Measurements from ENCODE around the gene PIK3R3.
A peak's percentile ranks its signal among the peaks of the same experiment; 100 is the strongest.

The PIK3R3 gene

DNA sequence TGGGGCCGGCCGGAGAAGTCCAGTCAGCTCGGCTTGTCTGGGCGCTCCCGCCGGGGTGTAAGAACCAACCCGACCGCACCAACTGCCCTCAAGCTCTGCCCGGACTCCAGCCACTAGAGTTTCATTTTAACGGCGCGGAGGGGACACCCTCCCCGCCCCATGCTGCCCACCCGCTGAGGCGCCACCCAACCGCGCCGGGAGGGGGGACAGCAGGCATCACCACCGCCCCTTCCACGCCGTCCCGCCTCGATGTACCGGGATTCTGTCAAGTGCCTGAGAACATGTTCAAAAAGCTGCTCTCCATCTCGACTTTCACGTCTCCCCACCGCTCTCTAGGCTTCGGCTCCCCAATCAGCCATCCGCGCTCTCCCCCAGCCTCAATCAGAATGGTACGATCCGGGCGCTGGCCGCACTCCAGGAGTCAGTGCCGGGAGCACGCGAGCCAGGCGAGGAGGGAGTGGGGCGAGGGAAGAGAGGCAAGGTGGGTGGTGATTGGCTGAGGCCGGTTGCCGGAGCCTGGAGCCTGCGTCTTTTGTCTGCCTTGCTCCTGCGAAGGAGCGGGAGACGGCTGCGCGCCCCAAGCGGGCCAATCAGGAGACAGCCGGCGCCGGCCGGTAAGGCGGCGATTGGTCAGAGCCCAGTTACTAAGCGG is at the start of gene PIK3R3:
TSS of gene PIK3R3 (minus strand) at position 101 of the 652 bp plus-strand sequence. CDS start 677 bp downstream, outside the sequence.
- DNase-seq, result peak; percentile 99

DNA sequence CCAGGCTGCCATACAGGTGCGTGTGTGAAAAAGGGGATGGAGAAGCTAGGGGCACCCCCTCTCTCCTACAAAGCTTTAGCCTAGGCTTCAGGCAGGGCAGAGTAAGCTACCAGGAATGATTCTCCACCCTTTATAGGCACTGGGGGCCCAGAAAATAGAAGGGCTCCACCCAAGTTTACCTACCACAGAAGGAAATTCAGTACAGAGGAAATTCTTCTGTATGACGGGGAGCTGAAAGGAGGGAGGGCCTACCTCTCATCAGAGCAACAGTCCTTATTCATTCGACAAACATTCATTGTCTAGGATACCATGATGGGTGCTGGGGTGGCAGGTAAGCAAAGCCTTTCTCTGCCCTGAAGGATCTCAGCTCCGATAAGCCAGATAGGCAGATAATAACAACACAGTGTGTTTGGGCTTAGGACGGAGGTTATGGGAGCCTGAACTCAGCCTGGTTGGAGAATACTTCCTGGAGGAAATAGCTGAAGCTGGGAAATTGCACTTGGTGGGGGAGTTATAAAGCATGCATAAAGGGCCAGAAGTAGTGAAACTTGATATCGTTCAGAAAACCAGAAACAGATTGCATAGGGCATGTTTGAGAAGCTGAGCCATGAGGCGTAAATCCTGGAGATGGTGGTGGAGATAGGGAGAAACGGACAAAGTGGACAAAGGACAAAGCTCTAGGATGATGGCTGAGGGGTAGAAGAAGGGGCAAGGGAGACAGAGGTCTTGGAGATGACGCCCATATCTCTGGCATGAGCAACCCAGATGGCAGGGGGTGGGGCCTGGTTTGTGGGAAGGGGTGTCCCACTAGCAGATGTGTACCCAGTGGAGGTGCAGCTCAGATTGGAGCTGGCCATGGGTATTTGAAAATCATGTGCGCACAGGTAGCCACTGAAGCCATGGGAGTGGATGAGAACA is 49.2 kb upstream of the PIK3R3 start:
- DNase-seq, result peak; percentile 63

DNA sequence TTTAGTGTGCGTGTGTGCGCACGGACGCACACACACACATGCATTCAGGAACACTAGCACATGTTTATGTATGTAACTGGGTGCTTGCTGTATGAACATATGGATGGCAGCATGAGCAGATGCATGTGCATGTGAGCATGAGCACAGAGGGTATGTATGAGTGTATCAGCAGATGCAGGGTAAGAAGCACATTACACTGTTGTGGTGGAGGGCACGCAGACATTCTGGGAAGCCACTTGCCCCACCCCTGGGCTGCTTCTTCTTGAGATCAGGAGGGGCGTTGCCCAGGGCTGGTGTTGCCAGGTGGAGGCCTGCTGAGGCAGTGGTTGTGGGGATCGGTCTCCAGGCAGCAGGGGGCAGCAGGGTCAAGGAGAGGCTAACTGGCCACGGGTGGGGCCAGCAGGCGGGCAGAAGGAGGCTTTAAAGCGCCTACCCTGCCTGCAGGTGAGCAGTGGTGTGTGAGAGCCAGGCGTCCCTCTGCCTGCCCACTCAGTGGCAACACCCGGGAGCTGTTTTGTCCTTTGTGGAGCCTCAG is 47.7 kb upstream of the PIK3R3 start:
- no peak for DNase-seq

DNA sequence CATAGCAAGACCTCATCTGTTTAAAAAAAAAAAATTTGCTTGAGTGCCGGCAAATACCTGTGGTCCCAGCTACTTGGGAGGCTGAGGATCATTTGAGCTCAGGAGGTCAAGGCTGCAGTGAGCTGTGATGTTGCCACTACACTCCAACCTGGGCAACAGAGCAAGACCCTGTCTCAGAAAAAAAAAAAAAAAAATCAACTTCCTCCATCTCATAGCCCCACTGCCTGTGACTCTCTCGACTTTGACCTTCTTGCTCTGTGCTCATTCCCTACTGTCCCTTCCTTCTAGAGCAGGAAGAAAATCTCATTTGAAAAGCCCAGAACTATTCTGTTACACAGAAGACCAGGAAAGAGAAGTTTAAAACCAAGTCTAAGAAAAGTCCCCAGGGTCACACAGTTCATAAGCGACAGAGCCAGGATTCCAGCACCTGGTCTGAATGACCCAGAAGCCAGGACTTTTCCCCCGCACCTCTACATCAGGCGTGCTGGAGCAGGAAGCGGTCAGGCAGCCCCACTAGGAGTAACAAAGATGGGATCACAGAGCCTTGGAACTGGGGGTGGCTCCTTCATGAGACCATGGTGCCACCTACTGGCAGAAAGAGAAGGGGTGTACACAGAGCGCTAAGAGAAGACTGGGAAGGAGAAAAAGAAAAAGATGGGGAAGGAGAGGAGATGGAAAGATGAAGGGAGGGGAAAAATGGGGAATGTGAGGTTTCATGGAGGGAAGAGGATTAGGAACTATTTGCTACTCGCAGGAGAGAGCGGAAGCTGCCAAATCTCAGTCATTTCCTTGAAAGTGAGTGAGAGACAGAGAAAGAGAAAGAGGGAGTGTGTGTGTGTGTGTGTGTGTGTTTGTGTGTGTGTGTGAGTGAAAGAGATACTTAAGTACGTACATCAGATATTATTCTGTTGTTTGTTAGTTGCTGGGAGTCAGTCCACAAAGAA is 47.0 kb upstream of the PIK3R3 start:
- peak; percentile 86 for DNase-seq

DNA sequence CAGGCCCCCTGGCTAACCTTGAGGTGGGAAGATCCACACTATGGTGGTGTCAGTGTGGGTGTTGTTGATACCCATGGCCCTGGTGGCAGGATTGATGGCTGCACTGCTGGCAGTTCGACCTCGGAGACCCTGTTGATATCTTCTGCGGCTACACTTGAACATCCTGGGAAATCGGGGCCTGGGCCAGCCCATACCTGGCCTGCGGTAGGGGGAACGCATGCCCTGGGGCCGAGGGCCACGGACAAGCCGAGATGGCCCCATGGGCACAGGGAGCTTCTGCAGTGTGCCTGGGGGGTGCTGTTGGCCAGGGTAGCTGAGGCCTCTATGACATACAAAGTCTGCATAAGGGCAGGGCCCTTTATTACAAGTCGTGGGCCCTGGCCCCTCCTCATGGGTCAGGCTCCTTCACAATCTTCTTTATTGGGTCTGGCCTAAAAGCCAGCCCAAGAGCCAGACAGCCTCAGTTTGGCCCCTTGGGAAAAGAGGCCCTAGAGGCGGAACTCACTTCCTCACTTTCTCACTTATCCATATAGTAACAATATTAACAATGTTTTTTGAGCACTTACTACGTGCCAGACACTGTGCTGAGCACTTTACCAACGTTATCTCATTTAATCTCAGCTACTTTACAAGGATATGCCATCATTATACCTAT is 43.9 kb upstream of the PIK3R3 start, which contains the start of gene P3R3URF:
TSS of gene P3R3URF (minus strand) at position 278 of the 655 bp plus-strand sequence. CDS start at position 261, 17 bp downstream.
- no peak for DNase-seq

DNA sequence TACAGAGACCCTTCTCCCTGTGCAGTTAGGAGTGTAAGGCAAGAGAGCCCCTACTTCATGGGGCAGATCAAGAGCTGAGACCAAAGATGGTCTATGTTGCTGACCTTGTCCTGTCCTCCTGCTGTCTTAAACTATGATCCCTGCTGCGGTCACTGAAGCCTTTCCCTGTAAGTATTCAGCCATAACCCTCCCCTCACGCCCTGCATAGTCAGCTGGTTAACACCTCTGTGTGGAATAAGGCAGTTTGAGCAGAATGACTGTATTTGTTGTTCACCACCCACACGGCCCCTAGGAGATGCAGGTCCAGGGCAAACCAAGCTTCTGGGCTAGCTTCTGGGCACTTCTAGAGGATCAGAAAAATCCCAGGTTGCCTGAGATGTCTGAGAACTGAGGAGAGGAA is 42.8 kb upstream of the PIK3R3 start:
- DNase-seq, result no peak

DNA sequence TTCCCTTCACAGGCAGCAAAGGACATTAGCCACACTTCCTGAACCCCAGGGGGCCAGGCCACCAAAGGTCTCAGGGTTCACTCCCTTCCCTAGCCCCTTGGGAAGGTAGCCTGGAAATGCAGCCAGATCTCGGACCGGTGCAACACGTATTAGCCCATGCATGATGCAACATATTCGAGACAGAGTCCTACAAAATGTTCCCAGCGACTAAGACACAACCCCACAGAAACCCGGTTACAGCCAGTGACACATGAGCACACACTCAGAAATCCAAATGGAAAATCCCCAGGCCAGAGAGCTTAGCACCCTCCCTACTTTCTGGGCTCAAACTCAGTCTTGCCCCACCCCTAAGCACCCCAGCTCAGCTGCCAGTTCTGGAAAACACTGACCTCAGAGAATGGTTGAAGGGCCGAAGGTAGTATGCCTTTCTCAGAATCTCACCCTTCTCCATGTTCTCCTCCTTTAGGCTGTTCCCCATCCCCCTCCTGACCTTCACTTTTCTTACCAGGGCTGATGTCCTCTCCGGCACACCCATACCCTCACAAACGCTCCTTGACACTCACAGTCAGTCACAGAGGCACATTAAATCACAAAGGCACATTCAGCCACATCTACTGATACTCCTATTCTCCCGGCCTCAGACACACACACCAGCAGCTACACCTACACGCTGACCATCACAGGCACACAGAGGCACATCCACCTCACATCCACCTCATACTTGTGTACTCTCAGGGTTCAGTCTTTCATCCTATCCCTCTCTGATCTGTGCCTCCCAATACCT is 42.2 kb upstream of the PIK3R3 start, which contains the start of gene TSPAN1:
TSS of gene TSPAN1 (plus strand) at position 640 of the 784 bp plus-strand sequence. CDS start 6,021 bp downstream, outside the sequence.
- peak; percentile 38 for DNase-seq

DNA sequence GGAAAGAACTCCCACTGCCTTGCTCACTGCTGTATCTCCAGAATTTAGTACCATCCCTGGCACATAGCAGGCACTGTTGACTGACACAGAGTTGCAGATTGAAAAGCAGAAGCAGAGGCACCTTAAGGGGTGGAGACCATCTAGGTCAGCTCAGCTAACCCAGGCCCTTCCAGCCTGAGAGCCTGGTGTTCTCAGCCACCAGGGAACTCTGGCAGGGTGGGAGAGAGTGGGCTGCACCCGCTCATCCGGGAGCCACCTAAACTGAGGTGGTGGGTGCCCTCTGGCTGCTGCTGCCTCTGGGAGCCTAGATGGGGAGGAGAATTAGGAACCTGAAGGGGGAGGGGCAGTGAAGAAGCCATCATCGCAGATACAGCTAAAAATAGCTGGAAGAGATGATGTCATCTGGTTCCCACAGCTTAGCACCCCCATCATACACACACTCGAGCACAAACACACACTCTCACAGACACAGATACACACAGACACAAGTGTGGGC is 41.0 kb upstream of the PIK3R3 start:
- peak; percentile 37 for DNase-seq

DNA sequence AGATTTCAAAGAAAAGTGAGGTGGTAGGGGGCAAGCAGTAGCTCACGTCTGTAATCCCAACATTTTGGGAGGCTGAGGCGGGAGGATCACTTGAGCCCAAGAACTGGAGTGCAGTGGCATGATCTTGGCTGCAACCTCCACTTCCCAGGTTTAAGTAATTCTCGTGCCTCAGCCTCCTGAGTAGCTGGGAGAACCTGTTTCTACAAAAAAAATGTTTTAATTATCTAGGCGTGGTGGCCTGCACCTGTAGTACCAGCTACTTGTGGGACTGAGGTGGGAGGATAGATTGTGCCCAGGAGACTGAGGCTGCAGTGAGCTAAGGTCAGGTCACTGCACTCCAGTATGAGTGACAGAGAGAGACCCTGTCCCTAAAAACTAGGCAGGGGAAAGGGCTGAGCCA is 39.9 kb upstream of the PIK3R3 start:
- no peak for DNase-seq

DNA sequence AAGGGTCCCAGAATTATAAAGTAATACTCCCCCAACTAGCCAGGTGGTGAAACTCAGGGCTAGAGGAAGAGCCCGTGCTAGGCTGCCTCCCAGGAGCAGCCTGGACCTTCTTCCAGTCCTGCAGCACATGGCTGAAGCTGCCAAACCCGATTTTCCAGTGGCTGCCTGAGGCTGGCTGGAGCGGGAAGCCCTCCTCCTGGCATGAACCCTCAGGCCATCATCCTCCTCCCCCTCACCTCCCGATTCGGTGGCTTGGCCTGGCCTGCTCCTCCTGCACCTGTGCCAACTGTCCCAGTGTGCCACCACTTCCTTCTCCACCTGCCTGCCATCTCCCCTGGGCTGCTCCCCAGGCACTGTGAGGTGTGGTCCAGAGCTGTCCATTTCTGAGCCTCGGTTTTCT is 39.4 kb upstream of the PIK3R3 start:
- DNase-seq, result no peak

DNA sequence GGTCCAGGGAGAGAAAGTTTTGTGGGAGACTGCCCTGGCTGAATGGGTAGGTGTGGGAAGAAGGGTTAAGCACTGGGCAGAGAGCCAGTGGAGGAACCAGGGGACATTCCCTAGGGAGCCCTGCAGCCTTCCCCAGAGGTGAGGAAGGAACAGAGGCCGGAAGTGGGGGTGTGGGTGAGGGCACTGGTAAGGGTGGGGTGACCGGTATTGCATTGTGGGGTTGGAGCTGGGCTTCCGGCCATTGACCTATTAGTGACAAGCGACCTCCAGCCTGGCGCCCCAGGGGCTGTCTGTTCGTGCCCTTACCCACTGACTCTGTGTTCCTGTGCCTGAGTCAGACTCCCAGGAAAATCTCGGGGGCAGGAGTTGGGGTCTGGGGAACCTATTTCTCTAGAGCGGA is 38.9 kb upstream of the PIK3R3 start:
- no peak for DNase-seq

DNA sequence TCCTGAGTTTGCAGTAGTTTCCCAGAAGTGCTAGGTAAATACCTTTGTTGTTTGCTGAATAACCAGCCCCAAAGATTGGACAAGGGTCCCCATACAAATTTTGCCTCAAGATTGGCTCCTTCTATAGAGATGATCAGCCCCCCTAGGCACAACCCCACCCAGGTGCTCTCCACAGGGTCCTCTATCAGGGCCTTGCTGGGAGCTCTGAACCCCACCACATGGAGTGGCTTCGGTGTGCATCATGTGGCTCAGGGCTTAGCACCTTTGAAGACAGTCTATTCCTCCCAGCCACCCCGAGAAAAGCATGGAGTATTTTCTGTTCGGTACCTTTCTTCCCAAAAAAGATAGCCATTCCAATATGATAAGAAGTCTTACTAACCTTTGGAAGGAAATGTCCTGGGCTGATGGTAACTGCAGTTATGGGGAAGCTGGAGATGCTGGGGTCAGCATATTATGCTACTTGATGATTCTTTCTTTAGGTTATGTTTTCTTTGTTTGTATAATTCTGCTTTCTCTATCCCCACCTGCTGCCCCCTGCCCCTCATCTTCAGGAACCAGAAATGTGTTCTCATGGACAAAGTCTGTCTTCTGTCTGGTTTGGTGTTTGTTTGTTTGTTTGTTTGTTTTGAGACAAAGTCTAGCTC is 37.5 kb upstream of the PIK3R3 start:
- no peak for DNase-seq

DNA sequence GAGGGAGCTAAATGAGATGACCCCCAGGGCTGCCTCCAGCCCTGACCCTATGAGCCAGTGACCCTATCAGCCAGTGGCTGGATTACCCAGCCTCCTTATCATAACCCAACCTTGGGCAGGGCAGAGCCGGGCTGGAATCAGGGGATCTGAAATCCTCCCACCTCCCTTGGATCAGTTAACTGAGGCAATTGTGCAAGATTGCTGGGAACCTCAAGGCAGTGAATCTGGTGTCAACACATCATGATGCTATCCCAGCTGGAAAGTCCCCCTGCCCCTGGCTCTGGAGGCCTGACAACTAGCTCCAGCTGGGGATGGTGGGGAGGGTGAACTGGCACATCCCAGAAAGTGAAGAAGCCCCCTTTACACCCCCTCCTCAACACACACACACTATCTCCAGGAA is 36.0 kb upstream of the PIK3R3 start:
- no peak for DNase-seq

DNA sequence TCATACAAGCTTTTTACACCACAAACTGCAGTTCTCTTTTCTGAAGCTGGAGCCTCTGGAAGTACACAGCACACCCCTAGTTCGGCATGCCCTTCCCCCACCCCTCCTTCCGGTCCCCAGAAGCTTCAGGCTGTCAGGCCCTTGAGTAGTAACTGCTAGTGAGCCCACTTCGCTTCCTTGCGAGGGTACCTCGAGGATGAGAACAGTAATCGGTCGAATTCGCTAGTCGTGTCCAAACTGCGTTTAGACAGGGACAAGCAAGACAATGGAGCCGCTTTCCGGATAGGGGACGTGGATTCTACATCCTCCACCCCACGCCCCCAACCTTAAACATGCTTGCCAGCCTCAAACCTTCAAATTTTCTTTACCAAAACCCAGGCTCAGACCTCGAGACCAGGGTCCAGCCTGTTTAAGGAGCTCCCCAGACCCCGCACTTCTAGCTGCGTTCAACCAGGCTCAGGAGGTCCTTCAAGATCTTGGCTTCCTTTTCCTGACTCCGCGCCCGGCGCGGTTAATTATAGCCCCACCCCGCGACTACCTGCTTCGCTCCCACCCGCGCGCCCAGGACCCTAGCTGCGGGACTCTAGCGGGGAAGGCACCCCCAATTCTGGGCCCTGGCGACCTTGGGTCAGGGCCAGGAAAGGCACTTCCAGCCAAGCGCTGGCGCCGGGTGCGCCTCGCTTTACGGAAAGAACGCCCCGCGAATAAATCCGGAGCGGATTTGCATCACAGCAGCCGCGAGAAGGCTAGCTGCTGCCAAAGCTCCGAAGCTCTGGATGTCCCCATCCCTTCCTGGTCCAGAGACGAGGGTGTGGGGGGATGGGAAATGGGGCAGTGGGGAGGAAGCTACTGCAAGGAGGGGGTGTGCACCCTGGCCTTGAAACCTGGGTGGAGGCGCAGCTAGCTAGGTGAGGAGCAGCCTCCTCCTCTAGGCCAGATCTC is 34.4 kb upstream of the PIK3R3 start:
- DNase-seq, result no peak

DNA sequence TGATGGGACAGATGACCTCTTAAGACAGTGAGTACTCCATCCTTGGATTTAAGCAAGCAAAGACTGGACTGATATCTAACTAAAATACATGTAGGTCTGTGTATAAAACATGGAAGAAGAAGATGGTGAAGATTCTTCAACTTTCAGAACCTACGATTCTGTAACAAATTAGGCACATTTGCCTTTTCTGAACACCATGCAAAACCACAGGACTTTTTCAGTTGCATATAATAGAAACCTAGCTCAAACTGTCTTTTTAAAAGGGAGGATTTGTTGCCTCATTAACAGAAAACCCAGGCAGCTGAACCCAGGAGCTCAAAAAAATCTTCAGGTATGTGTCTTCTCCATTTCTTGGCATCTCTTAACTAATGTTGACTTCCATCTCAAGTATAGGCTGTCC is 27.8 kb upstream of the PIK3R3 start:
- DNase-seq, result no peak

DNA sequence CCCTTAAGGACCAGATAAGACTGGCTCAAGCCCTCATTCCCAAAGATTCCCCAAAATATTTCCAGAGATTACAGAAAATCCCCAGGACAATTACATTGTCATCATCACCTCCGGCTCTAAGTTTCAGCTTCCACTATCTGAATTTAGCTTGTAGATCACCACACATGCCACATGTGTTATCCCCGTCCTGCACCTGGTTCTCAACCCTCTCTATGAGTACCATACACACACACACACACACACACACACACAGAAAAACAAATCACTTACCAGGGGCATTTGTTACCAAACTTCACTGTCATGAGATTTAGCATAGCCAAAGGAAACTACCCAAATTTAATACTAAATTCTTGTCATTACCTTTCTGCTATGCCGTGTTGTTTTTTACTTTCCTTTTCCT is 27.1 kb upstream of the PIK3R3 start:
- DNase-seq, result no peak

DNA sequence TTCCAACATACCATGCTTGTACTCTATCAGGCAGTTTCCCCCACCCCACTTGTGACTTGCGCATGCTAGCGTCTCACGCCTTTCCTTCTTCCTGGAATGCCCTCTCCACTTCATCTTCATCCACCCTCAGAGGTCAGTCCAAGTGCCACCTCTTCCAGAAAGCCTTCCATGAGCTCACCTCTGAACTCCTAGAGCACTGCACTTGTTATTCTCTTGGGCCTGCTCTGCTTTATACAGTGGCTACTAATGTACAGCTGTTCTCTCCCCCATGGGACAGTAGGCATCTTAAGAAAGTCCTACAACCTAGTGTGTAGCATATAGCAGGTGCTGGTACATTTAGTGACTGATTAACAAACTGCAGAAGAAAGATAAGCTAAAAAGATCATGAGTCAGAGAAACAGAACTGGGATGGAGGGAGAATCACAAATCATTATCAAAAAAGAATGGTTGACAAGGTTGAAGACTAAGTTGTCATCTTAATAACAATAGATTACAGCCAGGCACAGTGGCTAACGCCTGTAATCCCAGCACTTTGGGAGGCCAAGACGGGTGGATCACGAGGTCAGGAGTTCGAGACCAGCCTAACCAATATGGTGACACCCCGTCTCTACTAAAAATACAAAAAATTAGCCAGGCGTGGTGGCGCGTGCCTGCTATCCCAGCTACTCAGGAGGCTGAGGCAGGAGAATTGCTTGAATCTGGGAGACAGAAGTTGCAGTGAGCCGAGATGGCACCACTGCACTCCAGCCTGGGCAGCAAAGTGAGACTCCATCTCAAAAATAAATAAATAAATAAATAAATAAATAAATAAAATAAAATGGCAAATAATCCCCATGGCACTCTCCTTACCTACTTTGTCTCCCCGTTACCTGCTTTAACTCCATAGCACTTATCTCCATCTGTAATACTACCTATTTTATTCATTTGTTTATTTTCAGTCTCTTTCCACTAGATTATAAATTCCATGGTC is 26.2 kb upstream of the PIK3R3 start:
- no peak for DNase-seq

DNA sequence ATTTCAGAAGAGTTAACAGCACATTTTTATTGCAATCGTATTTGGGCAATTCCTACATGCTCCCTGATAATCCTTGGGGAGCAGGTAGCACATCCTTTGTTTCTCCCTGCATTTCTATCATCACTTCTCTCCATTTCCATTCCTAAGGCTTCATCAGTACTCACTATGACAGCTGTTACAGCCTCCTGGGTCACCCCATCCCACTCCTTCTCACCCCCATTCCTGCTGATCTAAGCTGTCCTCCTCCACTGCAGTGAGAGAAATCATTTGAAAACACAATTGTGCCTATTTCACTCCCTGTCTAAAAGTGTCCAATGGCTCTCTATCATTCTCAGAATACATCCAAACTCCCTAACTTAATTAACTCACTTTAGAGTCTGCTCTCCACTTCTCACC is 25.5 kb upstream of the PIK3R3 start:
- no peak for DNase-seq
